GM23248 (cell line): ENCODE results near the gene STXBP3.

ENCODE experiments used
- EZH2 ChIP-seq: fragments of 200-600 bp; sonication (generic); IDR thresholded peaks from 2 replicates; pipeline ENCODE4 v1.6.1; 2018; ENCODE audit warnings: antibody characterized with exemption, mild to moderate bottlenecking; ENCODE audit not compliant: insufficient read depth, poor library complexity, severe bottlenecking
- EZH2phosphoT487 ChIP-seq: fragments of 200-600 bp; sonication (generic); IDR thresholded peaks from 2 replicates; pipeline ENCODE4 v1.6.1; 2018; ENCODE audit warnings: antibody characterized with exemption, moderate library complexity, mild to moderate bottlenecking, low read depth; ENCODE audit not compliant: insufficient read depth

GRCh38 chr1:108792420-108792819 is 45.9 kb downstream of the STXBP3 start:
- TF ChIP-seq EZH2 (no peak), EZH2phosphoT487 (no peak)
